Amniotic epithelial cell (primary cell): ENCODE measurements around the gene SLC44A4.
A peak's percentile ranks its signal among the peaks of the same experiment; 100 is the strongest.
"Not testable (repeated sequence)": the region's sequence is repeated elsewhere in the genome, so short reads cannot be mapped to it uniquely, and the experiment has no call there.

Source experiments
- DNase-seq: peaks from one replicate; pipeline ENCODE4 v3.0.0-alpha.2; 2010; ENCODE audit warnings: low read depth

The SLC44A4 gene

DNA sequence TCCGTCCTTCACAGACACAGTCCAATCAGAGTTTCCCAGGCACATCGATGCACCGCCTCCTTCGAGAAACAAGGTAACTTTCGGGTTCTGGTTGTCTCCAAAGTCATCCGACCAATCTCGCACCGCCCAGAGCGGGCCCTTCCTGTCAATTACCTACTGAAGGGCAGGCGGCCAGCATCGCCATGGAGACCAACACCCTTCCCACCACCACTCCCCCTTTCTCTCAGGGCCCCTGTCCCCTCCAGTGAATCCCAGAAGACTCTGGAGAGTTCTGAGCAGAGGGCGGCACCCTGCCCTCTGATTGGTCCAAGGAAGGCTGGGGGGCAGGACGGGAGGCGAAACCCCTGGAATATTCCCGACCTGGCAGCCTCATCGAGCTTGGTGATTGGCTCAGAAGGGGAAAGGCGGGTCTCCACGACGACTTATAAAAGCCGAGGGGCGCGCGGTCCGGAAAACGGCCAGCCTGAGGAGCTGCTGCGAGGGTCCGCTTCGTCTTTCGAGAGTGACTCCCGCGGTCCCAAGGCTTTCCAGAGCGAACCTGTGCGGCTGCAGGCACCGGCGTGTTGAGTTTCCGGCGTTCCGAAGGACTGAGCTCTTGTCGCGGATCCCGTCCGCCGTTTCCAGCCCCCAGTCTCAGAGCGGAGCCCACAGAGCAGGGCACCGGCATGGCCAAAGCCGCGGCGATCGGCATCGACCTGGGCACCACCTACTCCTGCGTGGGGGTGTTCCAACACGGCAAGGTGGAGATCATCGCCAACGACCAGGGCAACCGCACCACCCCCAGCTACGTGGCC is 51.3 kb downstream of the SLC44A4 start, which contains the start of gene HSPA1B:
TSS of gene HSPA1B (plus strand) at position 453 of the 794 bp plus-strand sequence. CDS start at position 666, 213 bp downstream.
- peak; percentile 100 for DNase-seq

DNA sequence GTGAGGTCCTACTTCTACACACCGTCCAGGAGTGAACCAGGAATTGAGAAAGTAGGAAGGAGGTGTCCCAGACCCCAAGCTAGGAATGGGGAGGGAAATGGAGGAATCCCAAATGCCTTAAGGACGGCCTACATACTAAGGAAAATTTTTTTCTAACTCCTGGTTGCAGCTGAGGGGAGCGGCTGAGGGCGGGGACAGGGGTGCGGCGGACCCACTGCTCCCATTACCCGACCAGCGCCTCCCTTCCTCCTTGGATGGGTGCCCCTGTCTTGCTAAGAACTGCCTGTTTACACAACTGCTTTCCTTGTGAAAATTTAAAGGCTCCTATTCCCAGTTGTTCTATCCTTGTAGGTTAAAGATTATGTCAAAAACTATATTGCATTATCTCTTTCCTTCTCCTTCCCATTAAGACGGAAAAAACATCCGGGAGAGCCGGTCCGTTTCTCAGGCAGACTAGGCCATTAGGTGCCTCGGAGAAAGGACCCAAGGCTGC is 52.0 kb downstream of the SLC44A4 start:
- no peak for DNase-seq

DNA sequence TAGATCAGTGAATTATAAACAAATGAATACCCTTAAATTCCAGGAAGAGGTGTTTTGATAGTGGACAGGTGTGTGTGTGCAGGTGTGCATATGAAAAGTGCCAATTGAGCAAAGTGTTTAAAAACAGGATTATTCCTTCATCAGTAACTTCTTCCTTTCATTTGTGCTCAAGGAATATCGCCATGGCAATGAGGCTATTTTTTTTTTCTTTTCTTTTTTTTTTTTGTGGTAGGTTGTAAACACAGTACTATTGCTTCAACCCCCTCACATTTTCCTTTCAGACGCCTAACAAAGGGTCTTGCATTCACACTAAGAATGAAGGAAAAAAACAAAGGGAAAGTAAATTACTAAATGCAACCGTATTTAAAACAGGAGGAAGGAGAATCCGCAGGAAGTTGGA is 53.2 kb downstream of the SLC44A4 start:
- no peak for DNase-seq

GRCh38 chr6:31823592-31824196 is 55.1 kb downstream of the SLC44A4 start:
- not testable (repeated sequence) for DNase-seq

- DNase-seq, result peak; percentile 78
These were observed 56.6 kb downstream of the SLC44A4 start for GRCh38 chr6:31822036-31822821.

- DNase-seq, result no peak
These were observed 57.3 kb downstream of the SLC44A4 start for GRCh38 chr6:31821301-31822035.

- DNase-seq, result not testable (repeated sequence)
These were observed 58.4 kb downstream of the SLC44A4 start for GRCh38 chr6:31820399-31820798.

DNA sequence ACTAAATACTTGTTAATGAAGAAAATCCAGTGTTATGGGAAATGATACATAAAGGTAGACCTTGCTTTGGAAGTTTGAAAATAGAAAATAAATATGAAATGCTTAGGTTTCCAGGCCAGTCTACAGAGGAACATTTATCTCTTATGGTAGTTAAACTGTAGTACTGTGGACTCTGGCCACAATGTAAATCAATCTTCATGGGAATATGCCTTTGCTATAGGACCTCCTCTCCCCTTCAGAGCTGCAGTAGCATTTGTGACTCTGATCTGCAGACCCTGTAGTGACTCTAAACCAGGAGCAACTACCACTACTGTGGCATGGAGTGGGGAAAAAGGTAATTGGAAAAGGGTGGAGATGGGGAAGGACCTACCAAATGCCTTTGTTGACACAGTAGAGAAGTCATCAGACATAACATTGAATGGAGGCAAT is 58.9 kb downstream of the SLC44A4 start:
- DNase-seq, result no peak

- DNase-seq, result not testable (repeated sequence)
These were observed 60.8 kb downstream of the SLC44A4 start for GRCh38 chr6:31817929-31818511.

DNA sequence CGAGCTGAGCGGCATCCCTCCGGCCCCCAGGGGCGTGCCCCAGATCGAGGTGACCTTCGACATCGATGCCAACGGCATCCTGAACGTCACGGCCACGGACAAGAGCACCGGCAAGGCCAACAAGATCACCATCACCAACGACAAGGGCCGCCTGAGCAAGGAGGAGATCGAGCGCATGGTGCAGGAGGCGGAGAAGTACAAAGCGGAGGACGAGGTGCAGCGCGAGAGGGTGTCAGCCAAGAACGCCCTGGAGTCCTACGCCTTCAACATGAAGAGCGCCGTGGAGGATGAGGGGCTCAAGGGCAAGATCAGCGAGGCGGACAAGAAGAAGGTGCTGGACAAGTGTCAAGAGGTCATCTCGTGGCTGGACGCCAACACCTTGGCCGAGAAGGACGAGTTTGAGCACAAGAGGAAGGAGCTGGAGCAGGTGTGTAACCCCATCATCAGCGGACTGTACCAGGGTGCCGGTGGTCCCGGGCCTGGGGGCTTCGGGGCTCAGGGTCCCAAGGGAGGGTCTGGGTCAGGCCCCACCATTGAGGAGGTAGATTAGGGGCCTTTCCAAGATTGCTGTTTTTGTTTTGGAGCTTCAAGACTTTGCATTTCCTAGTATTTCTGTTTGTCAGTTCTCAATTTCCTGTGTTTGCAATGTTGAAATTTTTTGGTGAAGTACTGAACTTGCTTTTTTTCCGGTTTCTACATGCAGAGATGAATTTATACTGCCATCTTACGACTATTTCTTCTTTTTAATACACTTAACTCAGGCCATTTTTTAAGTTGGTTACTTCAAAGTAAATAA is 61.5 kb downstream of the SLC44A4 start:
- not testable (repeated sequence) for DNase-seq

- DNase-seq, result peak; percentile 93
These were observed 63.6 kb downstream of the SLC44A4 start, which contains the start of the genes HSPA1A and HSPA1L for GRCh38 chr6:31815025-31815838. TSS of gene HSPA1A (plus strand) at chr6:31815543. CDS start at chr6:31815757, 214 bp downstream. TSS of gene HSPA1L (minus strand) at chr6:31815283. CDS start at chr6:31811972, 3,311 bp downstream.

- DNase-seq, result peak; percentile 99
These were observed 64.1 kb downstream of the SLC44A4 start for GRCh38 chr6:31814677-31815024.

DNA sequence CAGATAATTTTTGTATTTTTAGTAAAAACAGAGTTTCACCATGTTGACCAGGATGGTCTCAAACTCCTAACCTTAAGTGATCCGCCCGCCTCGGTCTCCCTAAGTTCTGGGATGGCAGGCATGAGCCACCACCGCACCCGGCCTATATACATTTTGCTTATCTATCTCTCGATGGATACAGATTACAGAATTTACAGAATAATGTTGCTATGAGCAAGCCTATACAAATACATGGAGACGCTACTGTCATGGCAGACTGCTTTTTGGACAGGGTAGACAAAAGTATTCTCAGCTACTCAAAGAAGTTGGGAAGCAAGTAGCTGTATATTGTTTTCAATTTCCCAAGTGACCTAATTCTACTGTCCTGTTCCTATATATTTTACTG is 65.3 kb downstream of the SLC44A4 start:
- no peak for DNase-seq
